Mesendoderm (in vitro differentiated cells): Measurements from ENCODE around the gene POLG2.

Experiments
- DNase-seq: peaks from one replicate; pipeline ENCODE4 v3.0.0; 2013
- H2AK5ac ChIP-seq: 2 replicates; pipeline ENCODE4 v1.6.1; 2013; ENCODE audit warnings: low read length, inconsistent platforms
- H2BK120ac ChIP-seq: 2 replicates; pipeline ENCODE4 v1.6.1; 2013; ENCODE audit warnings: low read depth, mild to moderate bottlenecking, low read length, moderate library complexity, mixed read lengths
- H2BK15ac ChIP-seq: replicated peaks from 2 replicates; pipeline ENCODE4 v1.6.1; 2013; ENCODE audit warnings: low read depth, mild to moderate bottlenecking, moderate library complexity
- H2BK5ac ChIP-seq: 2 replicates; pipeline ENCODE4 v1.6.1; 2013; ENCODE audit warnings: low read length, inconsistent platforms
- H3K18ac ChIP-seq: 2 replicates; pipeline ENCODE4 v1.6.1; 2013; ENCODE audit warnings: mild to moderate bottlenecking, low read length, mixed read lengths
- H3K23ac ChIP-seq: one replicate; pipeline ENCODE4 v1.6.1; 2013; ENCODE audit warnings: low read length
- H3K27ac ChIP-seq: 2 replicates; pipeline ENCODE4 v1.5.1; 2013; ENCODE audit warnings: low read depth, mild to moderate bottlenecking, inconsistent platforms, low read length, moderate library complexity
- H3K27me3 ChIP-seq: 2 replicates; pipeline ENCODE4 v1.6.1; 2013; ENCODE audit warnings: low read length, control low read depth, mild to moderate bottlenecking, inconsistent platforms; ENCODE audit not compliant: insufficient read depth, poor library complexity
- H3K36me3 ChIP-seq: 2 replicates; pipeline ENCODE4 v1.6.1; 2013; ENCODE audit warnings: low read length, inconsistent platforms; ENCODE audit not compliant: control insufficient read depth, insufficient read depth
- H3K4ac ChIP-seq: one replicate; pipeline ENCODE4 v1.6.1; 2013; ENCODE audit warnings: low read depth, mild to moderate bottlenecking, low read length, moderate library complexity
- H3K4me1 ChIP-seq: 2 replicates; pipeline ENCODE4 v1.6.1; 2013; ENCODE audit warnings: low read depth, low read length, inconsistent platforms; ENCODE audit not compliant: control insufficient read depth
- H3K4me2 ChIP-seq: 2 replicates; pipeline ENCODE4 v1.6.1; 2013; ENCODE audit warnings: low read length
- H3K4me3 ChIP-seq: 2 replicates; pipeline ENCODE4 v1.5.1; 2013; ENCODE audit warnings: mild to moderate bottlenecking, low read length
- H3K56ac ChIP-seq: one replicate; pipeline ENCODE4 v1.6.1; 2013; ENCODE audit warnings: low read length
- H3K79me1 ChIP-seq: 2 replicates; pipeline ENCODE4 v1.6.1; 2013; ENCODE audit warnings: low read length, inconsistent platforms
- H3K79me2 ChIP-seq: 2 replicates; pipeline ENCODE4 v1.6.1; 2013; ENCODE audit warnings: mild to moderate bottlenecking, low read length; ENCODE audit not compliant: control insufficient read depth, insufficient read depth
- H3K9ac ChIP-seq: 2 replicates; pipeline ENCODE4 v1.6.1; 2013; ENCODE audit warnings: low read length, inconsistent platforms
- H4K5ac ChIP-seq: one replicate; pipeline ENCODE4 v1.6.1; 2013; ENCODE audit warnings: low read length
- H4K8ac ChIP-seq: one replicate; pipeline ENCODE4 v1.6.1; 2013; ENCODE audit warnings: low read depth, mild to moderate bottlenecking, control low read depth, low read length, moderate library complexity
- WGBS: extraction: QIAGEN DNeasy Blood & Tissue Kit; methylation state at CpG from one replicate; pipeline ENCODE4 v1.1.7; 2013; ENCODE audit warnings: low lambda C conversion rate, missing lambda C conversion rate; ENCODE audit not compliant: insufficient coverage; ENCODE audit errors: extremely low coverage; 5-methylcytosine and 5-hydroxymethylcytosine counted together

The POLG2 gene

GRCh38 chr17:64449545-64449944, 47.3 kb downstream of the POLG2 start:
- no peak overlapping the region for H3K27ac ChIP-seq
- no peak overlapping the region for H2BK15ac ChIP-seq
- no peaks in the 10 kb centered on the region for H3K4me1 ChIP-seq
- H3K79me2 ChIP-seq, result no peaks in the 10 kb centered on the region
- no peak overlapping the region for H3K4me2 ChIP-seq
- no peaks in the 10 kb centered on the region for H3K27me3 ChIP-seq
- H3K18ac ChIP-seq, result no peak overlapping the region
- H2BK120ac ChIP-seq, result no peak overlapping the region
- no CpG with 5 or more reads among the region's 3 CpGs for WGBS
- no peak overlapping the region for H2AK5ac ChIP-seq
- DNase-seq, result no peak
- H3K4me3 ChIP-seq, result no peak overlapping the region
- no peak overlapping the region for H2BK5ac ChIP-seq
- H3K36me3 ChIP-seq, result no peaks in the 10 kb centered on the region
- H3K23ac ChIP-seq, result no peak overlapping the region
- no peak overlapping the region for H3K56ac ChIP-seq
- H3K79me1 ChIP-seq, result no peaks in the 10 kb centered on the region
- H3K9ac ChIP-seq, result no peak overlapping the region
- no peak overlapping the region for H3K4ac ChIP-seq
- no peak overlapping the region for H4K8ac ChIP-seq
- no peak overlapping the region for H4K5ac ChIP-seq

GRCh38 chr17:64448665-64449512, 48.0 kb downstream of the POLG2 start, which contains the start of gene MILR1:
TSS of gene MILR1 (plus strand) at chr17:64449115. CDS start at chr17:64449169, 54 bp downstream.
- H3K4me3 ChIP-seq, result no peak within 1 kb of the TSS
- no peak for DNase-seq

GRCh38 chr17:64447526-64447925, 49.3 kb downstream of the POLG2 start:
- H3K4me2 ChIP-seq, result no peak overlapping the region
- WGBS, result no CpG with 5 or more reads among the region's 1 CpG

More at GRCh38 chr17:64448665-64449512, 48.0 kb downstream of the POLG2 start, which contains the start of gene MILR1:
- no CpG with 5 or more reads among the region's 10 CpGs for whole genome bisulfite sequencing
- no peaks in the 10 kb centered on the region for H3K79me1 ChIP-seq
- no peak within 1 kb of the TSS for H3K4me2 ChIP-seq
- no peak within 1 kb of the TSS for H3K27ac ChIP-seq
- H3K4ac ChIP-seq, result no peak within 1 kb of the TSS
- no peaks in the 10 kb centered on the region for H3K27me3 ChIP-seq
- no peak within 1 kb of the TSS for H4K8ac ChIP-seq
- H2BK120ac ChIP-seq, result no peak within 1 kb of the TSS
- H3K79me2 ChIP-seq, result no peaks in the 10 kb centered on the region
- no peak within 1 kb of the TSS for H3K9ac ChIP-seq
- no peak within 1 kb of the TSS for H2AK5ac ChIP-seq
- H2BK15ac ChIP-seq, result no peak within 1 kb of the TSS
- no peak within 1 kb of the TSS for H3K56ac ChIP-seq
- no peak within 1 kb of the TSS for H3K23ac ChIP-seq
- H3K18ac ChIP-seq, result no peak within 1 kb of the TSS
- no peaks in the 10 kb centered on the region for H3K4me1 ChIP-seq
- no peak within 1 kb of the TSS for H4K5ac ChIP-seq
- H2BK5ac ChIP-seq, result no peak within 1 kb of the TSS
- no peaks in the 10 kb centered on the region for H3K36me3 ChIP-seq

GRCh38 chr17:64443086-64443760, 53.6 kb downstream of the POLG2 start:
- H2AK5ac ChIP-seq, result no peak overlapping the region
- H4K5ac ChIP-seq, result no peak overlapping the region
- no peak overlapping the region for H3K4ac ChIP-seq
- no peak for DNase-seq
- no peaks in the 10 kb centered on the region for H3K79me1 ChIP-seq
- no peaks in the 10 kb centered on the region for H3K4me1 ChIP-seq
- whole genome bisulfite sequencing, result no CpG with 5 or more reads among the region's 6 CpGs
- H3K36me3 ChIP-seq, result no peaks in the 10 kb centered on the region
- no peak overlapping the region for H3K9ac ChIP-seq
- no peak overlapping the region for H2BK120ac ChIP-seq
- H3K27me3 ChIP-seq, result no peaks in the 10 kb centered on the region
- H3K23ac ChIP-seq, result no peak overlapping the region
- H3K18ac ChIP-seq, result no peak overlapping the region
- H2BK15ac ChIP-seq, result no peak overlapping the region
- no peak overlapping the region for H2BK5ac ChIP-seq
- H3K56ac ChIP-seq, result no peak overlapping the region
- no peaks in the 10 kb centered on the region for H3K79me2 ChIP-seq
- H4K8ac ChIP-seq, result no peak overlapping the region
- H3K4me2 ChIP-seq, result no peak overlapping the region
- no peak overlapping the region for H3K27ac ChIP-seq
- no peak overlapping the region for H3K4me3 ChIP-seq

More at GRCh38 chr17:64447526-64447925, 49.3 kb downstream of the POLG2 start:
- Histone ChIP-seq H2AK5ac (no peak overlapping the region), H3K9ac (no peak overlapping the region), H3K79me2 (no peaks in the 10 kb centered on the region), H3K4me3 (no peak overlapping the region), H2BK120ac (no peak overlapping the region), H3K23ac (no peak overlapping the region), H4K5ac (no peak overlapping the region), H3K27ac (no peak overlapping the region), H3K18ac (no peak overlapping the region), H2BK5ac (no peak overlapping the region), H2BK15ac (no peak overlapping the region), H3K79me1 (no peaks in the 10 kb centered on the region), H3K27me3 (no peaks in the 10 kb centered on the region), H4K8ac (no peak overlapping the region), H3K36me3 (no peaks in the 10 kb centered on the region), H3K56ac (no peak overlapping the region), H3K4ac (no peak overlapping the region), H3K4me1 (no peaks in the 10 kb centered on the region)
- DNase-seq, result no peak

GRCh38 chr17:64442541-64442971, 54.3 kb downstream of the POLG2 start:
- Histone ChIP-seq H3K18ac (no peak overlapping the region), H4K5ac (no peak overlapping the region), H3K56ac (no peak overlapping the region), H3K9ac (no peak overlapping the region), H3K23ac (no peak overlapping the region), H2BK15ac (no peak overlapping the region), H3K27ac (no peak overlapping the region), H3K79me2 (no peaks in the 10 kb centered on the region), H3K4me1 (no peaks in the 10 kb centered on the region), H3K36me3 (no peaks in the 10 kb centered on the region), H3K4me2 (no peak overlapping the region), H3K27me3 (no peaks in the 10 kb centered on the region), H3K4me3 (no peak overlapping the region), H3K79me1 (no peaks in the 10 kb centered on the region), H2BK5ac (no peak overlapping the region), H2BK120ac (no peak overlapping the region), H3K4ac (no peak overlapping the region), H2AK5ac (no peak overlapping the region), H4K8ac (no peak overlapping the region)
- no peak for DNase-seq
- no CpG with 5 or more reads among the region's 3 CpGs for WGBS
